ENCODE data around the gene NFE2. TPM values are rescaled to one million over a fixed set of nuclear protein-coding genes. Genes with fewer than 3 reads are reported as not detected.

Gene NFE2
- total and polyA plus RNA-seq, 4 donors = 0.44 to 155 (median 1.2) TPM

GRCh38 chr12:54299515-54300224 is 1.1 kb downstream of the NFE2 start:
- H3K27ac ChIP-seq (ENCODE audit: low read depth in 1 of 2, low read length in 2 of 2) = no peak overlapping the region
- no peaks in the 10 kb centered on the region for H3K36me3 ChIP-seq (ENCODE audit: control insufficient read depth in 4 of 4, insufficient read depth in 3 of 4, low read depth in 1 of 4, low read length in 3 of 4)
- no peak overlapping the region for H3K9ac ChIP-seq (ENCODE audit: low read depth in 1 of 2, low read length in 2 of 2)
- TF ChIP-seq NR2F2 (IDR thresholded peaks at IDR 0.05) = no peak
- TF ChIP-seq RAD21 (IDR thresholded peaks at IDR 0.05) = no peak
- no peak for TF ChIP-seq MAX (IDR thresholded peaks at IDR 0.05)
- TF ChIP-seq CTCF (IDR thresholded peaks at IDR 0.05; ENCODE audit: low read depth, low read length, missing input control) = no peak
- TF ChIP-seq FOXA2 (IDR thresholded peaks at IDR 0.05) = no peak
- no peak for TF ChIP-seq ZBTB33 (IDR thresholded peaks at IDR 0.05)
- no peak for TF ChIP-seq FOXA1 (IDR thresholded peaks at IDR 0.05)
- TF ChIP-seq HNF4G (IDR thresholded peaks at IDR 0.05) = no peak
- no peak for TF ChIP-seq TAF1 (conservative IDR thresholded peaks at IDR 0.05)
- no peak for TF ChIP-seq ATF3 (IDR thresholded peaks at IDR 0.05)
- TF ChIP-seq YY1 (IDR thresholded peaks at IDR 0.05) = no peak
- TF ChIP-seq RXRA (IDR thresholded peaks at IDR 0.05) = no peak
- no peak for TF ChIP-seq GABPA (IDR thresholded peaks at IDR 0.05 in 1 of 2, conservative IDR thresholded peaks at IDR 0.05 in 1 of 2)
- no peak for TF ChIP-seq HNF4A (conservative IDR thresholded peaks at IDR 0.05)
- no peak for TF ChIP-seq SP1 (IDR thresholded peaks at IDR 0.05)
- TF ChIP-seq EGR1 (IDR thresholded peaks at IDR 0.05; ENCODE audit: low read depth in 2 of 2) = no peak
- no peak for TF ChIP-seq REST (IDR thresholded peaks at IDR 0.05)
- no peak for TF ChIP-seq JUND (IDR thresholded peaks at IDR 0.05)
- 66% methylated on average over 8 of the region's 8 CpGs for WGBS
- DNase-seq (ENCODE audit: low spot score) = no peak
- no peaks in the 10 kb centered on the region for H3K9me3 ChIP-seq (ENCODE audit: control insufficient read depth in 4 of 4, low read length in 3 of 4)
- no peak overlapping the region for H3K4me3 ChIP-seq (ENCODE audit: low read depth in 1 of 3, low read length in 3 of 3)
- H3K27me3 ChIP-seq (ENCODE audit: control insufficient read depth in 4 of 4, insufficient read depth in 4 of 4, low read length in 3 of 4) = no peaks in the 10 kb centered on the region
- H3K4me1 ChIP-seq (ENCODE audit: control insufficient read depth in 4 of 4, insufficient read depth in 4 of 4, low read length in 3 of 4) = peaks cover 2 to 18% (median 7%) of the 10 kb centered on the region in 4 donors
